DND-41 (cell line): ENCODE results near the gene SLC35G4.

Experiments used
- CTCF ChIP-seq: IDR thresholded peaks from 2 replicates; pipeline ENCODE4 v1.5.1; 2012; ENCODE audit warnings: borderline replicate concordance, low read length, moderate library complexity, mild to moderate bottlenecking; ENCODE audit not compliant: poor library complexity, severe bottlenecking; ENCODE audit errors: extremely low read depth
- EZH2 ChIP-seq: IDR thresholded peaks from 3 replicates; pipeline ENCODE4 v1.6.1; 2012; ENCODE audit warnings: borderline replicate concordance, low read depth, mild to moderate bottlenecking, moderate library complexity, low read length, inconsistent platforms; ENCODE audit not compliant: severe bottlenecking

DNA sequence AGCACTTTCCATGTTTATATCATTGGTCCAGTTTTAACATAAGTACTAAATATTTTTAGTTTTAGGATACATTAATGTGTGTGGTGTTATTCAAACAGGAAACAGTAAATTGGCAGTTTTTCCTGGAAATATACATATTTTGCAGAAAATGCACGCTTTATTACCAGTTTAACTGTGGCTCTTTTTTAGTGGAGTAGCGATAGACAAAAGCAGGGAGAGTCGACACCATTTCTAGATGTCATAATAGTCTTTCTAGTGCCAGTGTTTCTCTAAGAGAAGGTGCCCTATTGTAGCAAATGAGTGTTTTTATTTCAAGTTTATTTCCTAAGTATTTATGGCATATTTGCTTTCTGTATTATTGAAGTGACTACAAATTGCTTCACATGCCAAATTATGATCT, 9.1 kb upstream of the SLC35G4 start:
- TF ChIP-seq CTCF (no peak), EZH2 (no peak)
